ENCODE results near the gene ACYP2.
A peak's percentile ranks its signal among the peaks of the same experiment; 100 is the strongest.

ACYP2 gene

DNA sequence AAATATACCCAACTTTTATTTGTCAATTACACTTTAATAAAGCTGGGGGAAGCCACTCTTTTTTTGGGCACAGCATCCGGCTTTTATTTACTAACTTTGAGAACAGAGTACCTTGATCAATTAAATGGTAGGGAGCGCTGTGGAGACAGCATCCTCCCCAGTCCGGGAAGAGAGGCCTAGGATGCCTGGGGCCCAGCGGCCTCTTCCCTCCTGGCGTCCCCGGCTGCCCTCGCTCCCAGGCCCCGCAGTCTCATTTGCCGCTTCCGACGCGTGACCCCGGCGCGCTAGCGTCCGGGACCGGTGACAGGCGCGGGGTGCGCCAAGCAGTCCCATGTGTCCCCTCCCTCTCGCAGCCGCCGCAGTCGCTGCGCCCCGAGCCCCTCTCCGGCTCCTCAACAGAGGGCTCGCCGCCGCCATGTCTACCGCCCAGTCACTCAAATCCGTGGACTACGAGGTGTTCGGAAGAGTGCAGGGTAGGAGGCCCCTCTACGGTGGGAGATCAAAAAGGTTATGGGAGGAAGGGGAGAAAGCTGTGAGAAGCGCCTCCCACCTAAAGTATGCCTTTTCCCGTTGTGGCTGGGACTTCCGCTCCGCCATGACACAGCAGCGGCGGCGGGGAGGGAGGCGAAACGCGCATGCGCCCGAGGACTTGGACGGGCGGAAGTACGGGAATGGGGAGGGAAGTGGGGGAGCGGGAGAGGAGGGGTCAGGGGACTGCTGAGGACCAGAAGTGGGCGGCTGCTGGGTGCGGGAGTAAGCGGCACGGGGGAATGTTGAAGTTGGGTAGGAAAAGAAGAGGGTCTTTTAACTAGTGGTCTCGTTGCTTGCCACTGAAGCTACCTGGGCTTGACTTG is at the start of gene ACYP2 (continued):
- no peak for TF ChIP-seq ZNF423 (tag by site-specific recombination; IDR thresholded peaks at IDR 0.05)
- TF ChIP-seq SP3 (tag by site-specific recombination; IDR thresholded peaks at IDR 0.05): peak; percentile 79
- TF ChIP-seq, protein P1, sequence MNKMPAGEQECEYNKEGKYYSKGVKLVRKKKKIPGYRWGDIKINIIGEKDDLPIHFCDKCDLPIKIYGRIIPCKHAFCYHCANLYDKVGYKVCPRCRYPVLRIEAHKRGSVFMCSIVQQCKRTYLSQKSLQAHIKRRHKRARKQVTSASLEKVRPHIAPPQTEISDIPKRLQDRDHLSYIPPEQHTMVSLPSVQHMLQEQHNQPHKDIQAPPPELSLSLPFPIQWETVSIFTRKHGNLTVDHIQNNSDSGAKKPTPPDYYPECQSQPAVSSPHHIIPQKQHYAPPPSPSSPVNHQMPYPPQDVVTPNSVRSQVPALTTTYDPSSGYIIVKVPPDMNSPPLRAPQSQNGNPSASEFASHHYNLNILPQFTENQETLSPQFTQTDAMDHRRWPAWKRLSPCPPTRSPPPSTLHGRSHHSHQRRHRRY (tag by site-specific recombination; IDR thresholded peaks at IDR 0.05): no peak
- TF ChIP-seq, protein P2, sequence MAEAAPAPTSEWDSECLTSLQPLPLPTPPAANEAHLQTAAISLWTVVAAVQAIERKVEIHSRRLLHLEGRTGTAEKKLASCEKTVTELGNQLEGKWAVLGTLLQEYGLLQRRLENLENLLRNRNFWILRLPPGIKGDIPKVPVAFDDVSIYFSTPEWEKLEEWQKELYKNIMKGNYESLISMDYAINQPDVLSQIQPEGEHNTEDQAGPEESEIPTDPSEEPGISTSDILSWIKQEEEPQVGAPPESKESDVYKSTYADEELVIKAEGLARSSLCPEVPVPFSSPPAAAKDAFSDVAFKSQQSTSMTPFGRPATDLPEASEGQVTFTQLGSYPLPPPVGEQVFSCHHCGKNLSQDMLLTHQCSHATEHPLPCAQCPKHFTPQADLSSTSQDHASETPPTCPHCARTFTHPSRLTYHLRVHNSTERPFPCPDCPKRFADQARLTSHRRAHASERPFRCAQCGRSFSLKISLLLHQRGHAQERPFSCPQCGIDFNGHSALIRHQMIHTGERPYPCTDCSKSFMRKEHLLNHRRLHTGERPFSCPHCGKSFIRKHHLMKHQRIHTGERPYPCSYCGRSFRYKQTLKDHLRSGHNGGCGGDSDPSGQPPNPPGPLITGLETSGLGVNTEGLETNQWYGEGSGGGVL (tag by site-specific recombination; IDR thresholded peaks at IDR 0.05): peak; percentile 97
- peak; percentile 12; the same call in 1 of the 2 replicates for TF ChIP-seq MZF1 (tag by site-specific recombination; IDR thresholded peaks at IDR 0.05; ENCODE audit: borderline replicate concordance)
- peak; percentile 66 for TF ChIP-seq ZFHX2 (tag by site-specific recombination; conservative IDR thresholded peaks at IDR 0.05)
- 0 out of 2 replicates have a peak, but pooled peaks have one; percentile 26 for TF ChIP-seq ZNF777 (tag by site-specific recombination; IDR thresholded peaks at IDR 0.05; ENCODE audit: borderline replicate concordance)
- TF ChIP-seq PRDM1 (tag by site-specific recombination; IDR thresholded peaks at IDR 0.05): peak; percentile 46
- 0 out of 2 replicates have a peak, but pooled peaks have one; percentile 8 for TF ChIP-seq TCF7L2 (IDR thresholded peaks at IDR 0.05; ENCODE audit: borderline replicate concordance, low read depth, low read length)
- peak; percentile 68 for TF ChIP-seq KLF16 (tag by site-specific recombination; IDR thresholded peaks at IDR 0.05)
- TF ChIP-seq ZBTB21 (tag by site-specific recombination; IDR thresholded peaks at IDR 0.05): peak; percentile 27; the same call in 1 of the 2 replicates
- TF ChIP-seq ZBTB7A (tag by site-specific recombination; IDR thresholded peaks at IDR 0.05; ENCODE audit: low read depth): 0 out of 2 replicates have a peak, but pooled peaks have one; percentile 32
- peak; percentile 94 for TF ChIP-seq ZNF2 (tag by site-specific recombination; IDR thresholded peaks at IDR 0.05)
- no peak for TF ChIP-seq GLI2 (tag by site-specific recombination; IDR thresholded peaks at IDR 0.05; ENCODE audit: borderline replicate concordance, low read depth)
- TF ChIP-seq SCRT2 (tag by site-specific recombination; IDR thresholded peaks at IDR 0.05): peak; percentile 49; the same call in 1 of the 2 replicates
- TF ChIP-seq, protein P3, sequence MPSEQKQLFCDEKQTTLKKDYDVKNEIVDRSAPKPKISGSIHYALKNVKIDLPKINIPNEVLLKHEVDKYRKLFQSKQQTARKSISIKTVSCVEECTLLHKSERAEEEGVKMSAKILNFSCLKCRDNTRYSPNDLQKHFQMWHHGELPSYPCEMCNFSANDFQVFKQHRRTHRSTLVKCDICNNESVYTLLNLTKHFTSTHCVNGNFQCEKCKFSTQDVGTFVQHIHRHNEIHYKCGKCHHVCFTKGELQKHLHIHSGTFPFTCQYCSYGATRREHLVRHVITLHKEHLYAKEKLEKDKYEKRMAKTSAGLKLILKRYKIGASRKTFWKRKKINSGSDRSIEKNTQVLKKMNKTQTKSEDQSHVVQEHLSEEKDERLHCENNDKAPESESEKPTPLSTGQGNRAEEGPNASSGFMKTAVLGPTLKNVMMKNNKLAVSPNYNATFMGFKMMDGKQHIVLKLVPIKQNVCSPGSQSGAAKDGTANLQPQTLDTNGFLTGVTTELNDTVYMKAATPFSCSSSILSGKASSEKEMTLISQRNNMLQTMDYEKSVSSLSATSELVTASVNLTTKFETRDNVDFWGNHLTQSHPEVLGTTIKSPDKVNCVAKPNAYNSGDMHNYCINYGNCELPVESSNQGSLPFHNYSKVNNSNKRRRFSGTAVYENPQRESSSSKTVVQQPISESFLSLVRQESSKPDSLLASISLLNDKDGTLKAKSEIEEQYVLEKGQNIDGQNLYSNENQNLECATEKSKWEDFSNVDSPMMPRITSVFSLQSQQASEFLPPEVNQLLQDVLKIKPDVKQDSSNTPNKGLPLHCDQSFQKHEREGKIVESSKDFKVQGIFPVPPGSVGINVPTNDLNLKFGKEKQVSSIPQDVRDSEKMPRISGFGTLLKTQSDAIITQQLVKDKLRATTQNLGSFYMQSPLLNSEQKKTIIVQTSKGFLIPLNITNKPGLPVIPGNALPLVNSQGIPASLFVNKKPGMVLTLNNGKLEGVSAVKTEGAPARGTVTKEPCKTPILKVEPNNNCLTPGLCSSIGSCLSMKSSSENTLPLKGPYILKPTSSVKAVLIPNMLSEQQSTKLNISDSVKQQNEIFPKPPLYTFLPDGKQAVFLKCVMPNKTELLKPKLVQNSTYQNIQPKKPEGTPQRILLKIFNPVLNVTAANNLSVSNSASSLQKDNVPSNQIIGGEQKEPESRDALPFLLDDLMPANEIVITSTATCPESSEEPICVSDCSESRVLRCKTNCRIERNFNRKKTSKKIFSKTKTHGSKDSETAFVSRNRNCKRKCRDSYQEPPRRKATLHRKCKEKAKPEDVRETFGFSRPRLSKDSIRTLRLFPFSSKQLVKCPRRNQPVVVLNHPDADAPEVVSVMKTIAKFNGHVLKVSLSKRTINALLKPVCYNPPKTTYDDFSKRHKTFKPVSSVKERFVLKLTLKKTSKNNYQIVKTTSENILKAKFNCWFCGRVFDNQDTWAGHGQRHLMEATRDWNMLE (tag by site-specific recombination; conservative IDR thresholded peaks at IDR 0.05; ENCODE audit: low read depth): peak; percentile 60
- no peak for TF ChIP-seq ZNF571 (tag by site-specific recombination; IDR thresholded peaks at IDR 0.05)
- TF ChIP-seq, protein P4, sequence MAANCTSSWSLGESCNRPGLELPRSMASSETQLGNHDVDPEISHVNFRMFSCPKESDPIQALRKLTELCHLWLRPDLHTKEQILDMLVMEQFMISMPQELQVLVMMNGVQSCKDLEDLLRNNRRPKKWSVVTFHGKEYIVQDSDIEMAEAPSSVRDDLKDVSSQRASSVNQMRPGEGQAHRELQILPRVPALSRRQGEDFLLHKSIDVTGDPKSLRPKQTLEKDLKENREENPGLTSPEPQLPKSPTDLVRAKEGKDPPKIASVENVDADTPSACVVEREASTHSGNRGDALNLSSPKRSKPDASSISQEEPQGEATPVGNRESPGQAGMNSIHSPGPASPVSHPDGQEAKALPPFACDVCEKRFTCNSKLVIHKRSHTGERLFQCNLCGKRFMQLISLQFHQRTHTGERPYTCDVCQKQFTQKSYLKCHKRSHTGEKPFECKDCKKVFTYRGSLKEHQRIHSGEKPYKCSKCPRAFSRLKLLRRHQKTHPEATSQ (tag by site-specific recombination; IDR thresholded peaks at IDR 0.05): 0 out of 2 replicates have a peak, but pooled peaks have one; percentile 43
- peak; percentile 87; the same call in 1 of the 2 replicates for TF ChIP-seq ZNF561 (tag by site-specific recombination; IDR thresholded peaks at IDR 0.05; ENCODE audit: borderline replicate concordance)
- TF ChIP-seq, protein P5, sequence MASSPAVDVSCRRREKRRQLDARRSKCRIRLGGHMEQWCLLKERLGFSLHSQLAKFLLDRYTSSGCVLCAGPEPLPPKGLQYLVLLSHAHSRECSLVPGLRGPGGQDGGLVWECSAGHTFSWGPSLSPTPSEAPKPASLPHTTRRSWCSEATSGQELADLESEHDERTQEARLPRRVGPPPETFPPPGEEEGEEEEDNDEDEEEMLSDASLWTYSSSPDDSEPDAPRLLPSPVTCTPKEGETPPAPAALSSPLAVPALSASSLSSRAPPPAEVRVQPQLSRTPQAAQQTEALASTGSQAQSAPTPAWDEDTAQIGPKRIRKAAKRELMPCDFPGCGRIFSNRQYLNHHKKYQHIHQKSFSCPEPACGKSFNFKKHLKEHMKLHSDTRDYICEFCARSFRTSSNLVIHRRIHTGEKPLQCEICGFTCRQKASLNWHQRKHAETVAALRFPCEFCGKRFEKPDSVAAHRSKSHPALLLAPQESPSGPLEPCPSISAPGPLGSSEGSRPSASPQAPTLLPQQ (tag by site-specific recombination; IDR thresholded peaks at IDR 0.05): peak; percentile 76
- TF ChIP-seq, protein P6, sequence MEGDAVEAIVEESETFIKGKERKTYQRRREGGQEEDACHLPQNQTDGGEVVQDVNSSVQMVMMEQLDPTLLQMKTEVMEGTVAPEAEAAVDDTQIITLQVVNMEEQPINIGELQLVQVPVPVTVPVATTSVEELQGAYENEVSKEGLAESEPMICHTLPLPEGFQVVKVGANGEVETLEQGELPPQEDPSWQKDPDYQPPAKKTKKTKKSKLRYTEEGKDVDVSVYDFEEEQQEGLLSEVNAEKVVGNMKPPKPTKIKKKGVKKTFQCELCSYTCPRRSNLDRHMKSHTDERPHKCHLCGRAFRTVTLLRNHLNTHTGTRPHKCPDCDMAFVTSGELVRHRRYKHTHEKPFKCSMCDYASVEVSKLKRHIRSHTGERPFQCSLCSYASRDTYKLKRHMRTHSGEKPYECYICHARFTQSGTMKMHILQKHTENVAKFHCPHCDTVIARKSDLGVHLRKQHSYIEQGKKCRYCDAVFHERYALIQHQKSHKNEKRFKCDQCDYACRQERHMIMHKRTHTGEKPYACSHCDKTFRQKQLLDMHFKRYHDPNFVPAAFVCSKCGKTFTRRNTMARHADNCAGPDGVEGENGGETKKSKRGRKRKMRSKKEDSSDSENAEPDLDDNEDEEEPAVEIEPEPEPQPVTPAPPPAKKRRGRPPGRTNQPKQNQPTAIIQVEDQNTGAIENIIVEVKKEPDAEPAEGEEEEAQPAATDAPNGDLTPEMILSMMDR (tag by site-specific recombination; IDR thresholded peaks at IDR 0.05): peak; percentile 66
- peak; percentile 85 for TF ChIP-seq ZFP37 (tag by site-specific recombination; IDR thresholded peaks at IDR 0.05)
- TF ChIP-seq, protein P7, sequence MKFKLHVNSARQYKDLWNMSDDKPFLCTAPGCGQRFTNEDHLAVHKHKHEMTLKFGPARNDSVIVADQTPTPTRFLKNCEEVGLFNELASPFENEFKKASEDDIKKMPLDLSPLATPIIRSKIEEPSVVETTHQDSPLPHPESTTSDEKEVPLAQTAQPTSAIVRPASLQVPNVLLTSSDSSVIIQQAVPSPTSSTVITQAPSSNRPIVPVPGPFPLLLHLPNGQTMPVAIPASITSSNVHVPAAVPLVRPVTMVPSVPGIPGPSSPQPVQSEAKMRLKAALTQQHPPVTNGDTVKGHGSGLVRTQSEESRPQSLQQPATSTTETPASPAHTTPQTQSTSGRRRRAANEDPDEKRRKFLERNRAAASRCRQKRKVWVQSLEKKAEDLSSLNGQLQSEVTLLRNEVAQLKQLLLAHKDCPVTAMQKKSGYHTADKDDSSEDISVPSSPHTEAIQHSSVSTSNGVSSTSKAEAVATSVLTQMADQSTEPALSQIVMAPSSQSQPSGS (tag by site-specific recombination; IDR thresholded peaks at IDR 0.05; ENCODE audit: low read depth): no peak

Data from HEK293 (cell line).